ENCODE results near the gene TPSG1. TPM values are rescaled to one million over a fixed set of nuclear protein-coding genes. Genes with fewer than 3 reads are reported as not detected.
"Not testable (repeated sequence)": the region's sequence is repeated elsewhere in the genome, so short reads cannot be mapped to it uniquely, and the experiment has no call there.

Gene TPSG1
- total and polyA plus RNA-seq, 7 donors = 0.08 TPM; not detected in 6

GRCh38 chr16:1237990-1238389 lies 12.9 kb upstream of the TPSG1 start:
- H3K4me1 ChIP-seq = no peaks in the 10 kb centered on the region
- H3K27me3 ChIP-seq (ENCODE audit: insufficient read depth in 3 of 3, low read length in 2 of 3) = no peaks in the 10 kb centered on the region
- 77 to 86% (median 80%) methylated on average over 9 of the region's 9 CpGs for WGBS, 3 donors
- no peaks in the 10 kb centered on the region for H3K36me3 ChIP-seq (ENCODE audit: insufficient read depth in 1 of 2, low read depth in 1 of 2)
- ATAC-seq (no peak), DNase-seq (peak in 1 of 2 donors; percentile 11)
- H3K27ac ChIP-seq = no peak overlapping the region
- TF ChIP-seq CTCF (IDR thresholded peaks at IDR 0.05) = no peak
- intact Hi-C loops (cut with DNase I) = no loop called here
- H3K4me3 ChIP-seq = no peak overlapping the region
- no peaks in the 10 kb centered on the region for H3K9me3 ChIP-seq

- WGBS, 3 donors = no CpG with 5 or more reads among the region's 29 CpGs
- intact Hi-C loops (cut with DNase I); H3K4me1 ChIP-seq; DNase-seq; H3K27me3 ChIP-seq (ENCODE audit: insufficient read depth in 3 of 3, low read length in 2 of 3); H3K9me3 ChIP-seq; H3K4me3 ChIP-seq; H3K27ac ChIP-seq; H3K36me3 ChIP-seq (ENCODE audit: insufficient read depth in 1 of 2, low read depth in 1 of 2): not testable (repeated sequence)
- peak; percentile 74 to 85 (median 80) for ATAC-seq
Observed at GRCh38 chr16:1236659-1237058, 11.6 kb upstream of the TPSG1 start.

- H3K4me3 ChIP-seq; H3K27me3 ChIP-seq (ENCODE audit: insufficient read depth in 3 of 3, low read length in 2 of 3); H3K27ac ChIP-seq; DNase-seq; H3K36me3 ChIP-seq (ENCODE audit: insufficient read depth in 1 of 2, low read depth in 1 of 2); H3K4me1 ChIP-seq; intact Hi-C loops (cut with DNase I); H3K9me3 ChIP-seq: not testable (repeated sequence)
- peak in 3 of 4 donors; percentile 32 to 45 (median 37) for ATAC-seq
- WGBS, 3 donors = no CpG with 5 or more reads among the region's 47 CpGs
Observed at GRCh38 chr16:1232049-1232748, 7.1 kb upstream of the TPSG1 start.

GRCh38 chr16:1231301-1231700 lies 6.2 kb upstream of the TPSG1 start:
- intact Hi-C loops (cut with DNase I) = not testable (repeated sequence)

GRCh38 chr16:1230471-1231212 lies 5.6 kb upstream of the TPSG1 start:
- H3K4me1 ChIP-seq; intact Hi-C loops (cut with DNase I); ATAC-seq; H3K27me3 ChIP-seq (ENCODE audit: insufficient read depth in 3 of 3, low read length in 2 of 3); H3K36me3 ChIP-seq (ENCODE audit: insufficient read depth in 1 of 2, low read depth in 1 of 2); H3K9me3 ChIP-seq; H3K27ac ChIP-seq; H3K4me3 ChIP-seq: not testable (repeated sequence)
- peak in 1 of 2 donors; percentile 11 for DNase-seq
- WGBS, 3 donors = 73 to 81% (median 75%) methylated on average over 14 to 17 of the region's 17 CpGs

More at GRCh38 chr16:1231301-1231700, 6.2 kb upstream of the TPSG1 start:
- not testable (repeated sequence) for H3K4me1 ChIP-seq; ATAC-seq; H3K36me3 ChIP-seq (ENCODE audit: insufficient read depth in 1 of 2, low read depth in 1 of 2); H3K27ac ChIP-seq; H3K9me3 ChIP-seq; H3K27me3 ChIP-seq (ENCODE audit: insufficient read depth in 3 of 3, low read length in 2 of 3); H3K4me3 ChIP-seq
- WGBS, 3 donors = 73 to 85% (median 78%) methylated on average over 6 to 7 of the region's 7 CpGs
- DNase-seq = peak; percentile 5 to 34

- H3K4me3 ChIP-seq; DNase-seq; H3K27me3 ChIP-seq (ENCODE audit: insufficient read depth in 3 of 3, low read length in 2 of 3); intact Hi-C loops (cut with DNase I); ATAC-seq; H3K4me1 ChIP-seq; H3K9me3 ChIP-seq; H3K27ac ChIP-seq; H3K36me3 ChIP-seq (ENCODE audit: insufficient read depth in 1 of 2, low read depth in 1 of 2): not testable (repeated sequence)
- WGBS, 3 donors = 65% methylated on average over 5 of the region's 11 CpGs; no CpG with 5 or more reads in 2 of the 3 donors
Observed at GRCh38 chr16:1230084-1230470, 5.0 kb upstream of the TPSG1 start, which contains the start of gene TPSB2. TPSB2 (minus strand) TSS chr16:1230184; CDS start chr16:1229951, 233 bp downstream.

GRCh38 chr16:1229476-1229875 lies 4.4 kb upstream of the TPSG1 start:
- H3K36me3 ChIP-seq (ENCODE audit: insufficient read depth in 1 of 2, low read depth in 1 of 2); intact Hi-C loops (cut with DNase I); H3K4me3 ChIP-seq; ATAC-seq; H3K27me3 ChIP-seq (ENCODE audit: insufficient read depth in 3 of 3, low read length in 2 of 3); H3K4me1 ChIP-seq; H3K9me3 ChIP-seq; DNase-seq; H3K27ac ChIP-seq: not testable (repeated sequence)
- WGBS, 3 donors = 78 to 91% (median 85%) methylated on average over 6 to 12 of the region's 13 CpGs

GRCh38 chr16:1228227-1228626 lies 3.2 kb upstream of the TPSG1 start:
- intact Hi-C loops (cut with DNase I); H3K4me3 ChIP-seq; H3K9me3 ChIP-seq; H3K4me1 ChIP-seq; H3K36me3 ChIP-seq (ENCODE audit: insufficient read depth in 1 of 2, low read depth in 1 of 2); ATAC-seq; H3K27me3 ChIP-seq (ENCODE audit: insufficient read depth in 3 of 3, low read length in 2 of 3); H3K27ac ChIP-seq: not testable (repeated sequence)
- 55 to 63% (median 61%) methylated on average over 4 to 6 of the region's 7 CpGs for WGBS, 3 donors
- DNase-seq = peak in 1 of 2 donors; percentile 35

GRCh38 chr16:1226692-1227091 lies 1.6 kb upstream of the TPSG1 start:
- H3K4me3 ChIP-seq; H3K27ac ChIP-seq; ATAC-seq; H3K36me3 ChIP-seq (ENCODE audit: insufficient read depth in 1 of 2, low read depth in 1 of 2); H3K4me1 ChIP-seq; H3K27me3 ChIP-seq (ENCODE audit: insufficient read depth in 3 of 3, low read length in 2 of 3); intact Hi-C loops (cut with DNase I); H3K9me3 ChIP-seq: not testable (repeated sequence)
- peak in 1 of 2 donors; percentile 40 for DNase-seq
- 28 to 44% (median 40%) methylated on average over 7 to 13 of the region's 14 CpGs for WGBS, 3 donors

GRCh38 chr16:1225728-1226311 lies 752 bp upstream of the TPSG1 start:
- H3K27ac ChIP-seq; intact Hi-C loops (cut with DNase I); H3K4me1 ChIP-seq; ATAC-seq; H3K27me3 ChIP-seq (ENCODE audit: insufficient read depth in 3 of 3, low read length in 2 of 3); H3K9me3 ChIP-seq; H3K4me3 ChIP-seq; H3K36me3 ChIP-seq (ENCODE audit: insufficient read depth in 1 of 2, low read depth in 1 of 2): not testable (repeated sequence)
- 46 to 54% (median 50%) methylated on average over 21 to 24 of the region's 24 CpGs for WGBS, 3 donors
- DNase-seq = peak in 1 of 2 donors; percentile 59
